Raji (cell line): ENCODE data around the gene HOXC13.

Source experiments
- POLR2A ChIP-seq: IDR thresholded peaks from 2 replicates; pipeline ENCODE4 v1.6.1; 2011; ENCODE audit warnings: low read depth, low read length, control low read depth; ENCODE audit not compliant: insufficient read depth

HOXC13 gene

GRCh38 chr12:53956914-53957536 is 18.4 kb downstream of the HOXC13 start:
- no peak for TF ChIP-seq POLR2A

GRCh38 chr12:53958128-53958527 is 19.5 kb downstream of the HOXC13 start:
- TF ChIP-seq POLR2A = no peak

GRCh38 chr12:53959314-53959713 is 20.7 kb downstream of the HOXC13 start:
- no peak for TF ChIP-seq POLR2A

GRCh38 chr12:53960187-53961024 is 21.8 kb downstream of the HOXC13 start:
- TF ChIP-seq POLR2A = no peak

- no peak for TF ChIP-seq POLR2A
Observed at GRCh38 chr12:53961025-53961761, 22.6 kb downstream of the HOXC13 start.

GRCh38 chr12:53963005-53963404 is 24.4 kb downstream of the HOXC13 start:
- TF ChIP-seq POLR2A = no peak

- TF ChIP-seq POLR2A = no peak
Observed at GRCh38 chr12:53963434-53964314, 25.0 kb downstream of the HOXC13 start.

GRCh38 chr12:53964315-53964713 is 25.7 kb downstream of the HOXC13 start:
- TF ChIP-seq POLR2A = no peak

- no peak for TF ChIP-seq POLR2A
Observed at GRCh38 chr12:53965281-53966084, 26.9 kb downstream of the HOXC13 start.

- no peak for TF ChIP-seq POLR2A
Observed at GRCh38 chr12:53966085-53966384, 27.4 kb downstream of the HOXC13 start.

GRCh38 chr12:53966385-53967133 is 27.9 kb downstream of the HOXC13 start:
- TF ChIP-seq POLR2A = no peak

GRCh38 chr12:53967421-53967925 is 28.8 kb downstream of the HOXC13 start:
- no peak for TF ChIP-seq POLR2A
